Activated naive CD8-positive, alpha-beta T cell (primary cell): ENCODE measurements around the gene EVA1C.
"Not testable (repeated sequence)": the region's sequence is repeated elsewhere in the genome, so short reads cannot be mapped to it uniquely, and the experiment has no call there.

Experiments used
- H3K27ac Mint-ChIP-seq: one replicate; pipeline ENCODE4 v1.8.0; 2021; ENCODE audit warnings: mixed read lengths
- H3K27me3 Mint-ChIP-seq: one replicate; pipeline ENCODE4 v1.8.0; 2021; ENCODE audit warnings: mixed read lengths
- H3K36me3 Mint-ChIP-seq: one replicate; pipeline ENCODE4 v1.8.0; 2021; ENCODE audit warnings: mixed read lengths
- H3K4me1 Mint-ChIP-seq: one replicate; pipeline ENCODE4 v1.8.0; 2021; ENCODE audit warnings: low read depth, mixed read lengths
- H3K4me3 Mint-ChIP-seq: one replicate; pipeline ENCODE4 v1.8.0; 2021; ENCODE audit warnings: mild to moderate bottlenecking, mixed read lengths
- H3K9me3 Mint-ChIP-seq: one replicate; pipeline ENCODE4 v1.8.0; 2021; ENCODE audit warnings: low read depth, mixed read lengths

EVA1C gene

DNA sequence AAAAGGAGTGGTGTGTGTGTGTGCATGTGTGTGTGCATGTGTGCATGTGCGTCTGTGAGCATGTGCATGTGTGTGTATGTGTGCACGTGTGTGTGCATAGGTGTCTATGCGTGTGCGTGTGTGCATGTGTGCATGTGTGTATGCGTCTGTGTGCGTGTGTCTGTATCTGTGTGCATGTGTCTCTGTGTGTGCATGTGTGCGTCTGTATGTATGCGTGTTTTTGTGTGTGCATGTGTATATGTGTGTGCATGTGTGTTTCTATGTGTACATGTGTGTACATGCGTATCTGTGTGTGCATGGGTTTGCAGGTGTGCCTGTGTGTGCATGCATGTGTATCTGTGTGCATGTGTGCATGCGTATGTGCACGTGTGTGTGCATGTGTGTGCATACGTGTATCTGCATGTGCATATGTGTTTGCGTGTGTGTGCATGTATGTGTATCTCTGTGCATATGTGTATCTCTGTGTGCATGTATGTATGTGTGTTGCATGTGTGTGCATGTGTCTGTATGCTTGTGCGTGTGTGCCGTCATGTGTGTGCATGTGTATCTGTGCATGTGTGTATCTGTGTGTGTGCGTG, 94.9 kb downstream of the EVA1C start:
- H3K4me1 Mint-ChIP-seq: no peaks in the 10 kb centered on the region
- no peaks in the 10 kb centered on the region for H3K27me3 Mint-ChIP-seq
- H3K27ac Mint-ChIP-seq: no peak overlapping the region
- no peak overlapping the region for H3K4me3 Mint-ChIP-seq
- no peaks in the 10 kb centered on the region for H3K9me3 Mint-ChIP-seq
- peaks cover 15% of the 10 kb centered on the region for H3K36me3 Mint-ChIP-seq

DNA sequence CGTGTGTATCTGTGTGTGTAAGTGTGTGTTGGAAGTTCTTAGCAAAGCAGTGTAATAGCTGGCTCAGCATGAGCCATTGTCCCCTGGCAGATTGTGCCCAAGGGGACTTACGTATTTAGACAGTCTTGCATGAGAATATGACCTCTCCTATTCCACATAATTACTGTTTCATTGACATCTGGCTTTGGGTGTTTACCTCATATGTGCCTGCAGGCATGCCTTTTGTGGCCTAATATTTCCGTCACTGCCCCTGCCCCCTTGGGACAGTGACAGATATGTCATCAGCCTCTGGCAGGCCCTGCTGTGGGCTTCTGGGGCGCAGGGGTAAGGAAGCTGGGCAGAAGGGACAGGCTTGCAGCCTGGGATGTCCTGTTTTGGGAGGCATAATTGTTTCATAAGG, 95.5 kb downstream of the EVA1C start:
- not testable (repeated sequence) for H3K4me1 Mint-ChIP-seq, H3K27me3 Mint-ChIP-seq, H3K27ac Mint-ChIP-seq, H3K4me3 Mint-ChIP-seq, H3K9me3 Mint-ChIP-seq
- H3K36me3 Mint-ChIP-seq: peaks cover 15% of the 10 kb centered on the region

DNA sequence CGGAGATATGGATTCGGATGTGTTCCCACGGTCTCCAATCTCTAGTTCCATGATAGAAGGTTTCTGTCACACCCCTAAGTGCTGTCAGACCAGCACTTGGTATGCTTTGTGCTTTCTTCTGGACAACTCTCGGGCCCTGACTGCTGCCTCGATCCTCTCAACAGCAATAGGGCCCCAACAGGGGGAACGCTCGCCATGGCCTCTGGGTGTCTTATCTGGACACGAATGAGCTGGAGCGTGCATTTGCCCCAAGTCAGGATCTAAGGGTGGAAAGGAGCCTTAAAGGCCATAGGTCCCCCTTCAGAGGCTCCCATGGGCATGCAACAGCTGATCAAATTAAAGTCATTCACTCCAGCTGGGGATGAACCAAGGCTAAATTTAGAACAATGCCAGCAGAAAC, 96.1 kb downstream of the EVA1C start:
- Mint-ChIP-seq H3K27ac (no peak overlapping the region), H3K4me1 (no peaks in the 10 kb centered on the region), H3K4me3 (no peak overlapping the region), H3K27me3 (no peaks in the 10 kb centered on the region), H3K36me3 (peaks cover 15% of the 10 kb centered on the region), H3K9me3 (no peaks in the 10 kb centered on the region)

DNA sequence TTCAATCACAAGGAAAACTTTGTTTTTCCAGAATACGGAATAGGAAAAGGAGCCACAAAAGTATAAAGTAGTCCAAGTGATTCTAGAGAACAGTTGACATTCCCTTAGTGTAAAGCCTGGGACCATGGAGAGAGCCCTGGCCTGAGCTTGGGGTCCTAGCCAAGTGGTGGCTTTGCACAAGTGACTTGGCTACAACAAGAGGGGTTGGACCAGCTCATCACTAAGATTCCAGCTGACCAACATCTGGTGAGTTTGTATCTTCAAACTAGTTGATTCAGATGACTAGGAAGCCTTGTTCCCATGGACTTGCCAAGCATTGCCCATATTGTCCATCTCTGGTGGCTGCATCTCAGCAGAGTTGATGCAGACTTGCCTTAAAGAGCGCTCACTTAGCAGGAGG, 96.5 kb downstream of the EVA1C start:
- H3K4me1 Mint-ChIP-seq, H3K27ac Mint-ChIP-seq, H3K4me3 Mint-ChIP-seq, H3K27me3 Mint-ChIP-seq, H3K9me3 Mint-ChIP-seq: not testable (repeated sequence)
- H3K36me3 Mint-ChIP-seq: peaks cover 15% of the 10 kb centered on the region

DNA sequence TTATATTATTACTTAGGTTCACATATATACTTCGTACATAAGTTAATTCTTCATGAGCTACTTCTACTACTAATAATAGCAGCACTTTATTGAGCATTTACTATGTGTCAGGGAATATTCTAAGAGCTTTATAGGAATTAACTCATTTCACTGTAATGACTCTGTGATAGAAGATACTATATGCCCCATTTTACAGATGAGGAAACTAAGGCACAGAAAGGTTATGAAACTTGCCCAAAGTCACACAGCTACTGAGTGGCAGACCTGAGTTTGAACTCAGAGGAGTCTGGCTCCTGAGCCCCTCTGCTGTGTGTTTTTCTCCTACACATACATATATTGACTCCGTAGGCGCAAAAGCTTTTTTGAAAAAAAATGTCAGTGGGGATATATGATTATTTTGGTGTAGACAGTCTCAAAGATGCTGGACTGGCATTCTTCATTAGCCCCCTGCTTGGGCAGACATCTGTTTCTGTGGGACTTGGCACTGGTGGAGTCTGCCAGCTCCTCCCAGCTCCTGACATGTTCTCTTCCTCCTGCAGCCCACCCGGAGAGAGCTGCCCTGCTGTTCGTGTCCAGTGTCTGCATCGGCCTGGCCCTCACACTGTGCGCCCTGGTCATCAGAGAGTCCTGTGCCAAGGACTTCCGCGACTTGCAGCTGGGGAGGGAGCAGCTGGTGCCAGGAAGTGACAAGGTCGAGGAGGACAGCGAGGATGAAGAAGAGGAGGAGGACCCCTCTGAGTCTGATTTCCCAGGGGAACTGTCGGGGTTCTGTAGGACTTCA, 102.0 kb downstream of the EVA1C start:
- Mint-ChIP-seq H3K27me3 (no peaks in the 10 kb centered on the region), H3K4me1 (no peaks in the 10 kb centered on the region), H3K36me3 (peaks cover 6% of the 10 kb centered on the region), H3K27ac (no peak overlapping the region), H3K9me3 (no peaks in the 10 kb centered on the region), H3K4me3 (no peak overlapping the region)

DNA sequence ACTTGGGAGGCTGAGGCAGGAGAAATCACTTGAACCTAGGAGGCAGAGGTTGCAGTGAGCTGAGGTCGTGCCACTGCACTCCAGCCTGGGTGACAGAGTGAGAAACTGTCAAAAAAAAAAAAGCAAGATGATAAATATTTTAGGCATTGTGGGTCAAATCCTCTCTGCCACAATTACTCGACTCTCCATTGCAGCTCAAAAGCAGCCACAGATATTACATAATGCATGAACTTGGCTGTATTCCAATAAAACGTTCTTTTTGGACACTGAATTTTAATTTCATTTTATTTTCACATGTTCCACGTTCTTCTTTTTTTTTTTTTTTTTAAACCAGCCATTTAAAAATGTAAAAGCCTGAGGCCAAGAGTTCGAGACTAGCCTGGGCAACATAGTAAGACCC, 103.4 kb downstream of the EVA1C start:
- Mint-ChIP-seq H3K4me3 (no peak overlapping the region), H3K27ac (no peak overlapping the region), H3K36me3 (peaks cover 3% of the 10 kb centered on the region), H3K27me3 (no peaks in the 10 kb centered on the region), H3K4me1 (no peaks in the 10 kb centered on the region), H3K9me3 (no peaks in the 10 kb centered on the region)

DNA sequence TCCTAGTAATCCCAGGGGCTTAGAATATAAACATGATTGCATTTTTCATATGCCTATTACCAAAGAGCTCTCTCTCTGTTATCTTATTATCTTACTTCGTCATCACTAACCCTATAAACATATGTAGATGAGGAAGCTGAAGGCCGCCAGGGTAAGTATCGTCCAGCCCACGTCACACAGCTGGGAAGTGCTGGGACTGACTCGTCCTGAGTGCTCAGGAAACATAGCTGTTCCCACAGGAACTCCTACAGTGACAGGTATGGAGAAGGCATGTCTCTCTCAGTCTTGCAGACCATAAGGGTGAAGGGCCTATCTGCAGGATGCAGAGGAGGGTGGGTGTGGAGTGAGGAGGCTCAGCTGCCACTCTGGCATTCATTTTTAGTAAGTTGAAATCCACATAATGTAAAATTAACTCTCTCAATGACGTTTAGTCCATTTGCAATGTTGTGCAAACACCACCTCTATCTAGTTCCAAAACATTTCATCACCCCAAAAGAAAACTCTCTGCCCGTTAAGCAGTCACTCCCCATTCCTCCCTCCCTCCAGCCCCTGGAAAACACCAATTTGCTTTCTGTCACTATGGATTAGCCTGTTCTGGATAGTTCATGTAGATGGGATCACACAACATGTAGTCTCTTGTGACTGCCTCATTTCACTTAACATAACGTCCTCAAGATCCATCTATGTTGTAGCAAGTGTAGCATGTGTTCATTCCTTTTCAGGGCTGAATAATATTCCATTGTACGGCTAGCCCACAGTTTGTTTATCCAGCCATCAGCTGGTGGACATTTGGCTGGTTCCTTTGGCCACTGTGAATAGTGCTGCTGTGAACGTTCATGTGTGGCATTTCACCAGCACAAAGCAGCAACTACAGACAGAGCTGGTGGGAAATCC, 104.5 kb downstream of the EVA1C start:
- Mint-ChIP-seq H3K4me3 (no peak overlapping the region), H3K36me3 (peaks cover 3% of the 10 kb centered on the region), H3K27me3 (no peaks in the 10 kb centered on the region), H3K9me3 (no peaks in the 10 kb centered on the region), H3K27ac (no peak overlapping the region), H3K4me1 (no peaks in the 10 kb centered on the region)

DNA sequence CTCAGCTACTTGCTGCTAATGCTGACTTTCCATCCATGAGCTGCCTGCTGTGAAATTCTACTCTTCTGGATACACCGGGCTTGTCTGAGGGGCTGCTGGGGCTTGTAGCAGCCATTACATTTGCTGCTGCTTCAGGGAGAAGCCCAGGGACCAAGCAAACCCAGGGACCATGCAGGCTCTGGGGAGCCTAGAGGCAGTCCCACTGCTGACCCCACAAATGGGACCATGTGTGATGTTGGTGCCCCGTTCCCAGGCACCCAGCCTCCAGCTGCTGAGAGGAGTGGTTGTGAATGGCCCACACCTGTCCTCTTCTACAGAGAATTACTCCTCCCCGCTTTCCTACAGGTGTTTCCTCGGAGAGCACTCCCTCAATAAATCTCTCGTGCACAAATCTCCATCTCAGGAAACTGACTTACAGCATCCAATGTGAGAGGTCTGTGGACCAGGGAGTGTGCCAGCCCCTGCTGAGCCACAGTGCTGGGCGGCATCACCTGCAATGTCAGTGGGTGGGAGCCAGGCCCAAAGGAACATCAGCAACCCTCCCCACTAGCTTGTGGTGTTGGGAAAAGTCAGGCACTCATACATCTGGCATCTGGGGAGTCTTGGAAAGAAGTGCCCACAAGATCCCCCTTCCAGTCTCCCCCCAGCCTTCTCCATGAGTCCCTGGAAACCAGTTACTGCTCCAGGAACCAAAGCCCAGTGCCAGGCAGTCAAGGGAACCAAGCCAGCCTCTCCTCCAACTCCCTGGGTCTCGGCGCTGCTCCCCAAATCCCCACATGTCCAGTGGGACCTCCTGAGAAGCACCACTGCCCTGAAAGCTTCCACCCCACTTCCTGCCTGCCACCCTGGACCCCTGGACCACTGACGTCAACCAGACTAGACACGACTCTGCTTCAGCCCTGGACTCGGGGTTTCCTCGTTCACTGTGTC, 107.7 kb downstream of the EVA1C start:
- Mint-ChIP-seq H3K4me3 (no peak overlapping the region), H3K36me3 (peaks cover 3% of the 10 kb centered on the region), H3K27me3 (no peaks in the 10 kb centered on the region), H3K4me1 (no peaks in the 10 kb centered on the region), H3K27ac (no peak overlapping the region), H3K9me3 (no peaks in the 10 kb centered on the region)

DNA sequence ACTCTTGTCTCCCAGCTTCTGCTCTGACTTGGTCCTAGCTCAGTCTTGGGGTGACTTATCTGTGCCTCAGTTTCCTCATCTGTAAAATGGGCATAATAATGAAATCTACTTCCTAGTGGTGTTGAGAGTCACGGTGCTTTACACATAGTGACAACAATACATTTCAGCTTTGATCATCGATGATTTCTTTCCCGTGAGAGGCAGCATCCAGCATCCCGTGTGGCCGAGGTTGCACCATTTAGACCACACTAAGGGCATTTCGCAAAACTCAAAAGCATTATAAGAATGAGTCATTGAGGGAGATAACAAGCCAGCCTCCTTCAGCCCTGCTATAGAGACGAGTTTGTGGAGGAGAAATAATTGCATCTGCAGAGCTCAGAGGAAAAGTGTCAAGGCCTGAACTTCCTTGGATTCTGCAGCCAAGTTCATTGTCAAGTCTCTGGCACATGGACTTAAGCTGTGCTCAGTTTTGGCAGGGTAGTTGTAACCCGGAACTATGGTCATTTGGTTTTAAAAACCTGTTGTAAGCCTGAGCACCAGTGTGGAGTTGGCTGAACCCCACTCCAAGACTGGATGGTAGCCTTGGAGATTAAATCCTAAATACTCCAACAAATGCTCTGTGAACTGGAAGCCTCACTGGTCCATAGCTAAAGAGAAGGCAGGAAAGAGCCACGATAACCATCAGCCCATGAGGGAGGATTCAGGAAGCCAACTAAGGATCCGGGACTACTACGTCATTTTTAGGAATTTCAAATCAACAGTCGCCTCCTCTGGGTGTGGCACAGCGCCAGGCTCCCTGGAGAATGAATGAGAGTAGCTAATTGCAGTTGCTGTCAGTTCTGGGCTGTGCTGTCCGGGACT, 108.6 kb downstream of the EVA1C start:
- no peak overlapping the region for H3K4me3 Mint-ChIP-seq
- H3K4me1 Mint-ChIP-seq: no peaks in the 10 kb centered on the region
- no peaks in the 10 kb centered on the region for H3K27me3 Mint-ChIP-seq
- no peak overlapping the region for H3K27ac Mint-ChIP-seq
- H3K9me3 Mint-ChIP-seq: no peaks in the 10 kb centered on the region
- peaks cover 3% of the 10 kb centered on the region for H3K36me3 Mint-ChIP-seq

DNA sequence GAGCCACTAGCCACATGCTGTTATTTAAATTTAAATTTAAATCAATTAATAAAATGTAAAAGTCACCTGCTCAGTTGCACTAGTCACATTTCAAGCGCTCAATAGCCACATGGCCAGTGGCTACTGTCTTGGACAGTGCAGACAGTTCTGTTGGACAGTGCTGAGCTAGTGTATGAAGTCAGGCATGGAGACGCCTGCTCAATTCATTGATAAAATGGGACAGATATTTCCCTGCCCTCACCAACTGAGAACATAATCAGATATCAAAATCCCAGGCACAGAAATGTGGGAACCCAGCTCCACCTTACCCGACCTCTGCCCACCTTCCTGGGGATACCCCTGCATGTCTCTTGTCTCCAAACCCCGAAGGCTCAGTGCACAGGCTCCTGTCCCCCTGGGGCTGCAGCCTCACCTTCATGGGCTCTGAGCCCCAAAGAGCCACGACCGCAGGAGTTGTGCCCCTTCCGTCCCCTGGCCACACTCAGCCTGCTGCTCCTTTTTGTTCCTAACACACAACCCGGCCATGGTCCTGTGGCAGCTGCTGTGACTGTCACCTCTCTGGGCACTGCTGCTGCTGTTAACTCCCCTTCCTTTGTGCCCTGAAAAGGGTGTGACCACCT, 109.3 kb downstream of the EVA1C start:
- no peak overlapping the region for H3K4me3 Mint-ChIP-seq
- peaks cover 3% of the 10 kb centered on the region for H3K36me3 Mint-ChIP-seq

DNA sequence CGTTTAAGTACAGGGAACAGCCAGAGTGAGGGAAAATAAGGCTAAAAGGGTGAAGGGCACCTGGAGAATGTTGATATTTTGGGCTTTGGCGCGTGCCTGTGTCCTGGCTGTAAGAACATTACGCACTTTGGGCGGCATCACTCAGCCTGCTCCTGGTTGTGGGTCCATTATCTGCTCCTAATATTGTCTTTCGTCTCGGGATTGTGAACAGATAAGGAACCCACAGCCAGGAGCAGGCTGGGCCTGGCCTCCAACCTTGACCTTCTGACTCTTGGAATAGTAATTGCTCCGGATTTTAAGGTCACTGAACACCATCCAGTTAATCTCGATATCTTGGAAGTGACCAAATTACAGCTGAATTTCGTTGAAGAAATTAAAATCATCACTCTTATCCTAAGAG, 111.0 kb downstream of the EVA1C start:
- Mint-ChIP-seq H3K27ac (no peak overlapping the region), H3K4me3 (no peak overlapping the region), H3K4me1 (no peaks in the 10 kb centered on the region), H3K36me3 (no peaks in the 10 kb centered on the region), H3K9me3 (peaks cover 5% of the 10 kb centered on the region), H3K27me3 (no peaks in the 10 kb centered on the region)

More for the DNA sequence above, 109.3 kb downstream of the EVA1C start:
- Mint-ChIP-seq H3K4me1 (no peaks in the 10 kb centered on the region), H3K9me3 (no peaks in the 10 kb centered on the region), H3K27me3 (no peaks in the 10 kb centered on the region), H3K27ac (no peak overlapping the region)

DNA sequence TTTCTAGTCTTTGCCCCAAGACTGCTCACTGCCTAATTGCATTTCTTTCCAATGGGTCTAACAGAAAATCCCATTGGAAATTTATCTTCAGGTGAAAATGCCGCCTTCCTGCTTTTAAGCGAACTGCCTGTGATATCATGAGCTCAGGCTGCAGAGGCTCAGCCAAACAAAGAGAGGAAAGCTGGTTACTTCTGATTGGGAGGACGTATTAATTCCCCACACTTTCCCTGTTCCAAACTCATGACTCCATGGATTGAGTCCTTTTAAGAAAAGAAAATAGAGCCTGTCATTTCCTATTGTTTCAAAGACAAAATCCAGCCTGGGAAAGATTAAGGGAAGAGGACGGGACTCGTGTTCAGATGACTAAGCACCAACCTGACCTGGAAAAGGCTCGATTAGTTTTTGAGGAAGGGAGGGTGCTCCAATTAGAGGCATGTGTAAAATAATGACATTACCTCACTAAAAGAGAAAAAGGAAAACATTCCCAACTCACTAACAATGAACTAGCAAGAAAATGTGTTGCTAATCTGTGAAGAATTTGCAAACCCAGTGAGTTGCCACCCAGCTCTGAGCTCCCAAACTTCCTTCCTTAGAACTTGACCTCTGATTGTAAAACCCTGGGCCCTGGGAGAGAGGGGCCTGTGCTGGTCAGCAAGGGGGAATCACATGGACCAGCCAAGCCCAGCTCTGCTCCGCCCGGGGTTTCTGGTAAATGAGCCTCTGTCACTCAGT, 111.6 kb downstream of the EVA1C start:
- H3K4me3 Mint-ChIP-seq: no peak overlapping the region
- H3K9me3 Mint-ChIP-seq: peaks cover 5% of the 10 kb centered on the region
- no peaks in the 10 kb centered on the region for H3K36me3 Mint-ChIP-seq
- no peaks in the 10 kb centered on the region for H3K4me1 Mint-ChIP-seq
- no peak overlapping the region for H3K27ac Mint-ChIP-seq
- H3K27me3 Mint-ChIP-seq: no peaks in the 10 kb centered on the region

DNA sequence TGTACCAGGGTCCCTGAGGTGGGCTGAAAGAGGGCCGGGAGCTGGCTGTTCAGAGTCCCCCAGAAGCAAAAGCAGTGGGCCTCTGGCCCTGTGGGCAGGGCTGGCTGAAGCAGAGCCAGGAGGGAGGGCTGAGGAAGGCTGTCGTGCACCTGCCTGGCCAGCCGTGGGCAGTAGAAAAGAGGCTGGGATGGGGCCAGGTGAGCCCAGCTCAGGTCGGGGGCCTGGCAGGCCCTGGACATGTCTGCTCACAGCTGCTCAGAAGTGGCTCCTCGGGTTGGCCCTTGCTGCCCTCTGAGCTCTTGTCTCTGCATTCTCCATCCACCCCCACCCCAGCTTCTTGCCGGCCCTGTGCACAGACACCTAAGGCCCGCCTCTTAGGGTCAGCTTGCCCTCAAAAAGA, 112.8 kb downstream of the EVA1C start:
- H3K36me3 Mint-ChIP-seq: no peaks in the 10 kb centered on the region
- no peaks in the 10 kb centered on the region for H3K4me1 Mint-ChIP-seq
- no peak overlapping the region for H3K27ac Mint-ChIP-seq
- H3K9me3 Mint-ChIP-seq: peaks cover 5% of the 10 kb centered on the region
- no peak overlapping the region for H3K4me3 Mint-ChIP-seq
- no peaks in the 10 kb centered on the region for H3K27me3 Mint-ChIP-seq
